ENCODE measurements around the gene NEDD4.

NEDD4 gene

GRCh38 chr15:55990998-55991397 lies 2.4 kb downstream of the NEDD4 start:
- no peaks in the 10 kb centered on the region for H4K20me1 ChIP-seq (ENCODE audit: insufficient read depth, low read length)
- no peaks in the 10 kb centered on the region for H3K9me3 ChIP-seq (ENCODE audit: low read length)
- no peaks in the 10 kb centered on the region for H3F3A ChIP-seq (ENCODE audit: insufficient read depth, low read length)
- H3K9ac ChIP-seq (ENCODE audit: low read length): no peak overlapping the region
- H3K27me3 ChIP-seq (ENCODE audit: insufficient read depth, low read length): no peaks in the 10 kb centered on the region
- no peaks in the 10 kb centered on the region for H3K9me2 ChIP-seq (ENCODE audit: low read depth, low read length)
- H3K4me2 ChIP-seq (ENCODE audit: low read length): no peak overlapping the region
- H3K79me2 ChIP-seq (ENCODE audit: insufficient read depth, low read length): no peaks in the 10 kb centered on the region
- no peaks in the 10 kb centered on the region for H3K36me3 ChIP-seq (ENCODE audit: insufficient read depth, low read length)
- peaks cover 13% of the 10 kb centered on the region for H3K4me1 ChIP-seq (ENCODE audit: insufficient read depth, low read length, severe bottlenecking)
- no peak for TF ChIP-seq EZH2 (IDR thresholded peaks at IDR 0.05; ENCODE audit: borderline replicate concordance, low read length)
- no peak overlapping the region for H2AFZ ChIP-seq (ENCODE audit: low read length)
- no peak overlapping the region for H3K4me3 ChIP-seq (ENCODE audit: low read depth, low read length, poor library complexity, severe bottlenecking)
- no peak overlapping the region for H3K27ac ChIP-seq (ENCODE audit: low read depth, low read length, poor library complexity, severe bottlenecking)

GRCh38 chr15:55990516-55990915 lies 2.9 kb downstream of the NEDD4 start:
- peaks cover 13% of the 10 kb centered on the region for H3K4me1 ChIP-seq (ENCODE audit: insufficient read depth, low read length, severe bottlenecking)
- H3F3A ChIP-seq (ENCODE audit: insufficient read depth, low read length): no peaks in the 10 kb centered on the region
- no peaks in the 10 kb centered on the region for H4K20me1 ChIP-seq (ENCODE audit: insufficient read depth, low read length)
- H3K9me2 ChIP-seq (ENCODE audit: low read depth, low read length): no peaks in the 10 kb centered on the region
- no peak overlapping the region for H2AFZ ChIP-seq (ENCODE audit: low read length)
- no peaks in the 10 kb centered on the region for H3K27me3 ChIP-seq (ENCODE audit: insufficient read depth, low read length)
- TF ChIP-seq CTCF (IDR thresholded peaks at IDR 0.05; ENCODE audit: low read length) (no peak), EZH2 (IDR thresholded peaks at IDR 0.05; ENCODE audit: borderline replicate concordance, low read length) (no peak)
- H3K36me3 ChIP-seq (ENCODE audit: insufficient read depth, low read length): no peaks in the 10 kb centered on the region
- no peak overlapping the region for H3K4me3 ChIP-seq (ENCODE audit: low read depth, low read length, poor library complexity, severe bottlenecking)
- H3K9ac ChIP-seq (ENCODE audit: low read length): no peak overlapping the region
- no peak overlapping the region for H3K27ac ChIP-seq (ENCODE audit: low read depth, low read length, poor library complexity, severe bottlenecking)
- H3K79me2 ChIP-seq (ENCODE audit: insufficient read depth, low read length): no peaks in the 10 kb centered on the region
- H3K9me3 ChIP-seq (ENCODE audit: low read length): no peaks in the 10 kb centered on the region
- H3K4me2 ChIP-seq (ENCODE audit: low read length): no peak overlapping the region

GRCh38 chr15:55989383-55989782 lies 4.0 kb downstream of the NEDD4 start:
- H3K4me2 ChIP-seq (ENCODE audit: low read length): no peak overlapping the region
- H3K27ac ChIP-seq (ENCODE audit: low read depth, low read length, poor library complexity, severe bottlenecking): no peak overlapping the region
- H3K4me3 ChIP-seq (ENCODE audit: low read depth, low read length, poor library complexity, severe bottlenecking): no peak overlapping the region
- no peaks in the 10 kb centered on the region for H4K20me1 ChIP-seq (ENCODE audit: insufficient read depth, low read length)
- no peaks in the 10 kb centered on the region for H3K36me3 ChIP-seq (ENCODE audit: insufficient read depth, low read length)
- no peaks in the 10 kb centered on the region for H3K27me3 ChIP-seq (ENCODE audit: insufficient read depth, low read length)
- no peaks in the 10 kb centered on the region for H3K79me2 ChIP-seq (ENCODE audit: insufficient read depth, low read length)
- no peaks in the 10 kb centered on the region for H3K9me2 ChIP-seq (ENCODE audit: low read depth, low read length)
- H3K4me1 ChIP-seq (ENCODE audit: insufficient read depth, low read length, severe bottlenecking): peaks cover 13% of the 10 kb centered on the region
- no peak overlapping the region for H3K9ac ChIP-seq (ENCODE audit: low read length)
- H3F3A ChIP-seq (ENCODE audit: insufficient read depth, low read length): no peaks in the 10 kb centered on the region
- H3K9me3 ChIP-seq (ENCODE audit: low read length): no peaks in the 10 kb centered on the region
- TF ChIP-seq CTCF (IDR thresholded peaks at IDR 0.05; ENCODE audit: low read length) (no peak), EZH2 (IDR thresholded peaks at IDR 0.05; ENCODE audit: borderline replicate concordance, low read length) (no peak)
- no peak overlapping the region for H2AFZ ChIP-seq (ENCODE audit: low read length)

DNA sequence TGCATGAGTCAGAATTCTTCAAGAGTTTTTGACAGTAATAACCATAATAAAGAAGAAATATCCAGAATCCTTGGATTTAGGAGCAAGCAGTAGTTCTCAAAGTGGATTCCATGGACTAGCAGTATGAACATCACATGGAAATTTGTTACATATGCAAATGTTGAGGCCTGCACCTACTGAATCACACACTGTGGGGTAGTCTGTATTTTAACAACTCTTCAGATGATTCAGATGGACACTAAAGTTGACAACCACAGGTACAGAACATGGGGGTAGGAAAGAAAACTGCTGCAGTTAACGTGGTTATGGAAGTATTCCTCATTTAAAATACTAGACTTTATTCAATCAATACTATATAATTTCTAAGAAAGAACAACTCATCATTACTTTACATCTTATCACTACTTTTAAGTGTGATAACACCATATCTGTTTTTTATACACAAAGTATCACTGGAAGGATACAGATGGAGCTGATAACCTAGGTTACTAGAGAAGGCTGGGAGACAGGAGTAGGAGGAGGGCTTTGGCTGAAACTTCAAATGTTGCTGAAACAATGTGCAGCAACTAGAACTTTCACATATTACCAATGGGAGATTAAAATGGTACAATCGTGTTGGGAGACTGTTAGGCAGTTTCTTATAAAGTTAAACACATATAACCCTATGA lies 11.7 kb downstream of the NEDD4 start:
- Histone ChIP-seq H3K9me3 (ENCODE audit: low read length) (no peaks in the 10 kb centered on the region), H3K9ac (ENCODE audit: low read length) (no peak overlapping the region), H3K27ac (ENCODE audit: low read depth, low read length, poor library complexity, severe bottlenecking) (no peak overlapping the region), H2AFZ (ENCODE audit: low read length) (no peak overlapping the region), H4K20me1 (ENCODE audit: insufficient read depth, low read length) (no peaks in the 10 kb centered on the region), H3K79me2 (ENCODE audit: insufficient read depth, low read length) (no peaks in the 10 kb centered on the region), H3F3A (ENCODE audit: insufficient read depth, low read length) (no peaks in the 10 kb centered on the region), H3K4me1 (ENCODE audit: insufficient read depth, low read length, severe bottlenecking) (no peaks in the 10 kb centered on the region), H3K4me2 (ENCODE audit: low read length) (no peak overlapping the region), H3K9me2 (ENCODE audit: low read depth, low read length) (no peaks in the 10 kb centered on the region), H3K4me3 (ENCODE audit: low read depth, low read length, poor library complexity, severe bottlenecking) (no peak overlapping the region), H3K36me3 (ENCODE audit: insufficient read depth, low read length) (no peaks in the 10 kb centered on the region), H3K27me3 (ENCODE audit: insufficient read depth, low read length) (no peaks in the 10 kb centered on the region)
- TF ChIP-seq EZH2 (IDR thresholded peaks at IDR 0.05; ENCODE audit: borderline replicate concordance, low read length) (no peak), CTCF (IDR thresholded peaks at IDR 0.05; ENCODE audit: low read length) (no peak)

All from OCI-LY1 (cell line).